K562 (cell line): ENCODE results near the gene FAM156A. TPM values are rescaled to one million over a fixed set of nuclear protein-coding genes. Genes with fewer than 3 reads are reported as not detected.

ENCODE experiments used
- ATAC-seq: fragments of 200-7000 bp; cut with Tn5 transposase; 3 replicates; pipeline ENCODE4 v1.9.1; 2020; ENCODE audit warnings: moderate library complexity
- BruUV-seq: library from RNA; stranded (reverse); fragments of 400-500 nt; replicated peaks from 2 replicates; lab custom pipeline; 2021; lab: Mats Ljungman, UMichigan
- CTCF ChIA-PET: fragments of 300-600 bp; formaldehyde crosslinking; extraction: SDS; loops from one replicate; lab custom pipeline; 2021; ENCODE audit warnings: low intra/inter-chr PET ratio; lab: Yijun Ruan, JAX
- POLR2A ChIA-PET: fragments of 300-600, 350-650 bp; sonication (Branson Sonifier 250); formaldehyde crosslinking; extraction: SDS; loops from one replicate; lab custom pipeline; 2021; ENCODE audit warnings: antibody characterized with exemption, inconsistent platforms; lab: Yijun Ruan, JAX
- DNase-seq, 4 experiments: peaks; one replicate each; pipeline versions ENCODE4 v3.0.0 to v3.0.0-alpha.2; 2011 to 2018; ENCODE audit warnings: low spot score in 3 of 4, mixed read lengths in 3 of 4; ENCODE audit errors: extremely low read depth in 1 of 4
- FAIRE-seq: peaks from 2 replicates; lab custom pipeline; 2011; peaks lifted over from hg19 to GRCh38; lab: Jason Lieb, UNC
- H2AFZ ChIP-seq: 2 replicates; pipeline ENCODE4 v1.6.0; 2011; ENCODE audit warnings: low read depth, low read length, control low read depth, inconsistent platforms
- H3K27ac ChIP-seq: fragments of 200-600 bp; 3 replicates; pipeline ENCODE4 v1.8.0; 2011; ENCODE audit warnings: low read depth, mild to moderate bottlenecking, control low read depth, inconsistent platforms, low read length, moderate library complexity, mixed read lengths; ENCODE audit errors: extremely low read depth
- H3K27me3 ChIP-seq, 2 experiments: fragments of 300-600 bp in 1 of 2; 2 replicates in 1 of 2; 3 replicates in 1 of 2; pipeline versions ENCODE4 v1.6.0 to v1.8.0; 2011; ENCODE audit warnings: inconsistent platforms in 2 of 2, low read length in 2 of 2, mild to moderate bottlenecking in 1 of 2, mixed read lengths in 1 of 2, moderate library complexity in 1 of 2; ENCODE audit not compliant: control insufficient read depth in 2 of 2, insufficient read depth in 2 of 2
- H3K36me3 ChIP-seq: fragments of 300-600 bp; 3 replicates; pipeline ENCODE4 v1.8.0; 2011; ENCODE audit warnings: mild to moderate bottlenecking, low read length, inconsistent platforms; ENCODE audit not compliant: control insufficient read depth, insufficient read depth
- H3K4me1 ChIP-seq, 2 experiments: fragments of 200-600 bp in 1 of 2; replicated peaks in 1 of 2; 2 replicates in 1 of 2; 3 replicates in 1 of 2; pipeline versions ENCODE4 v1.5.1 to v1.8.0; 2011; ENCODE audit warnings: inconsistent platforms in 2 of 2, low read length in 2 of 2, mild to moderate bottlenecking in 1 of 2, mixed read lengths in 1 of 2, moderate library complexity in 1 of 2; ENCODE audit not compliant: control insufficient read depth in 2 of 2, insufficient read depth in 2 of 2
- H3K4me2 ChIP-seq: 2 replicates; pipeline ENCODE4 v1.6.1; 2011; ENCODE audit warnings: low read length, control low read depth, inconsistent platforms, mixed read lengths; ENCODE audit not compliant: insufficient read depth
- H3K4me3 ChIP-seq: fragments of 200-600 bp; sonication (generic), shearing (Covaris generic); 2 replicates; pipeline ENCODE4 v1.5.1; 2016; ENCODE audit warnings: control low read depth, inconsistent platforms
- H3K79me2 ChIP-seq: fragments of 200-600 bp; 3 replicates; pipeline ENCODE4 v1.8.0; 2011; ENCODE audit warnings: low read length, inconsistent platforms; ENCODE audit not compliant: control insufficient read depth, insufficient read depth
- H3K9ac ChIP-seq, 2 experiments: 2 replicates each; pipeline versions ENCODE4 v1.6.0 to v1.6.1; 2011; ENCODE audit warnings: low read depth in 2 of 2, low read length in 2 of 2, control low read depth in 1 of 2, inconsistent platforms in 1 of 2, mild to moderate bottlenecking in 1 of 2, mixed read lengths in 1 of 2; ENCODE audit not compliant: insufficient read depth in 1 of 2
- H3K9me1 ChIP-seq: one replicate; pipeline ENCODE4 v1.6.0; 2011; ENCODE audit warnings: inconsistent platforms, mild to moderate bottlenecking, low read length, moderate library complexity; ENCODE audit not compliant: control insufficient read depth, insufficient read depth
- H3K9me3 ChIP-seq: replicated peaks from 2 replicates; pipeline ENCODE4 v1.5.1; 2011; ENCODE audit warnings: low read depth, low read length, inconsistent platforms; ENCODE audit not compliant: control insufficient read depth, insufficient read depth
- H4K20me1 ChIP-seq: replicated peaks from 2 replicates; pipeline ENCODE4 v1.6.1; 2011; ENCODE audit warnings: low read length, inconsistent platforms, mixed read lengths; ENCODE audit not compliant: control insufficient read depth, insufficient read depth
- HMGXB4 ChIP-seq: sonication (generic); formaldehyde crosslinking; IDR thresholded peaks from 2 replicates; pipeline ENCODE4 v1.8.1; 2023; ENCODE audit warnings: mild to moderate bottlenecking, missing genetic modification reagents
- HNRNPLL ChIP-seq: fragments of 200-400 bp; formaldehyde crosslinking; IDR thresholded peaks from 2 replicates; pipeline ENCODE4 v1.6.1; 2017; ENCODE audit warnings: low read length, low read depth, mild to moderate bottlenecking; ENCODE audit not compliant: poor library complexity, severe bottlenecking
- NBN ChIP-seq: fragments of 450-650 bp; IDR thresholded peaks from 2 replicates; pipeline ENCODE4 v1.6.1; 2016; ENCODE audit warnings: low read depth, mild to moderate bottlenecking
- NFE2 ChIP-seq: IDR thresholded peaks from 2 replicates; pipeline ENCODE4 v1.6.1; 2014; ENCODE audit warnings: antibody characterized with exemption, low read depth
- NFIC ChIP-seq: fragments of 450-650 bp; IDR thresholded peaks from 2 replicates; pipeline ENCODE4 v1.6.1; 2017; ENCODE audit warnings: mild to moderate bottlenecking, inconsistent platforms
- NUFIP1 ChIP-seq: fragments of 450-650 bp; IDR thresholded peaks from 2 replicates; pipeline ENCODE4 v1.6.1; 2018; ENCODE audit not compliant: partially characterized antibody
- SMARCA5 ChIP-seq: fragments of 450-650 bp; IDR thresholded peaks from 2 replicates; pipeline ENCODE4 v1.6.1; 2016
- SUPT5H ChIP-seq: fragments of 450-650 bp; IDR thresholded peaks from 2 replicates; pipeline ENCODE4 v1.6.1; 2016
- ZBTB26 ChIP-seq: fragments of 450-650 bp; formaldehyde crosslinking; IDR thresholded peaks from 2 replicates; pipeline ENCODE4 v1.4.0; 2022; ENCODE audit warnings: missing genetic modification characterization
- ZNF766 ChIP-seq: fragments of 200-800 bp; sonication (Bioruptor generic); conservative IDR thresholded peaks from 2 replicates; pipeline ENCODE4 v1.6.1; 2016; ENCODE audit warnings: missing genetic modification characterization, missing compliant biosample characterization
- WGBS: fragments of 100-300 bp; shearing (Covaris generic); methylation state at CpG from one replicate; pipeline ENCODE4 v1.1.6; 2016; ENCODE audit warnings: low coverage, mixed read lengths; ENCODE audit not compliant: insufficient coverage; ENCODE audit errors: missing lambda C conversion rate; 5-methylcytosine and 5-hydroxymethylcytosine counted together
- in situ Hi-C: fragments of 300-500 bp; cut with MboI; formaldehyde crosslinking; loops from 4 replicates; pipeline ENCODE4 v1.15.0; 2018; ENCODE audit warnings: inconsistent platforms, mixed read lengths
- intact Hi-C: fragments of 100-400 bp; cut with micrococcal nuclease; formaldehyde crosslinking; loops from 2 replicates; pipeline ENCODE4 v1.14.2; 2022
- polyA plus RNA-seq, 8 experiments: library from polyadenylated mRNA; depleted of rRNA in 4 of 8; stranded (reverse) in 5 of 8; unstranded in 3 of 8; fragments of >200 nt; fragmentation: Nextera tagmentation in 2 of 8; fragmentation: Illumina TruSeq in 1 of 8; extraction: Ambion mirVana in 2 of 8; extraction: Trizol in 1 of 8; gene quantifications; 2 replicates each; pipeline versions ENCODE4 v1.2.1 to v1.2.3, GENCODE V29; 2011 to 2014; ENCODE audit warnings: inconsistent platforms in 1 of 8, missing spikeins in 1 of 8
- total RNA-seq, 7 experiments: library from RNA; depleted of rRNA in 6 of 7; stranded (reverse); fragments of >200 nt in 6 of 7; fragmentation: Illumina TruSeq in 2 of 7; extraction: Trizol in 2 of 7; gene quantifications; 2 replicates each; pipeline versions ENCODE4 v1.2.1 to v1.2.3, GENCODE V29; 2011 to 2021; ENCODE audit warnings: low replicate concordance in 1 of 7
- TF ChIP-seq, protein P1 (sequence below), 2 experiments: fragments of 450-650 bp; conservative IDR thresholded peaks; 2 replicates each; pipeline ENCODE4 v1.6.1; 2017; ENCODE audit warnings: mild to moderate bottlenecking in 2 of 2, moderate library complexity in 2 of 2

FAM156A gene
- total and polyA plus RNA-seq, 9 of the 15 experiments (the other 6 are each of a cell fraction or from before 2014, with no cell fraction given), result 1.9 to 20.3 (median 8.6) TPM

DNA sequence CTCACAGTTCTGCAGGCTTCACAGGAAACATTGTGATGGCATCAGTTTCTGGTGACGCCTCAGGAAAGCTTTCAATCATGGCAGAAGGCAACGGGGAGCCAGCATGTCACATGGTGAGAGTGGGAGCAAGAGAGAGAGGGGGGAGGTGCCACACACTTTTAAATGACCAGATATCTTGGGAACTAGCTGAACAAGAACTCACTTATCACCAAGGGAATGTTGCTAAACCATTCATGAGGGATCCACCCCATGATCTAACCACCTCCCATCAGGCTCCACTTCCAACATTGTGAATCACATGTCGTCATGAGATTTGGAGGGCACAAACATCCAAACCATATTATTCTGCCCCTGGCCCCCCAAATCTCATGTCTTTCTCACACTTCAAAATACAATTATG lies 47.0 kb upstream of the FAM156A start:
- Histone ChIP-seq H3K36me3 (no peaks in the 10 kb centered on the region), H2AFZ (no peak overlapping the region), H3K27me3 (no peaks in the 10 kb centered on the region; a peak in 1 of 5 replicates), H3K9me1 (no peaks in the 10 kb centered on the region), H3K4me1 (no peaks in the 10 kb centered on the region), H3K9ac (no peak overlapping the region), H3K4me2 (no peak overlapping the region), H3K79me2 (no peaks in the 10 kb centered on the region), H3K9me3 (no peaks in the 10 kb centered on the region), H4K20me1 (no peaks in the 10 kb centered on the region), H3K27ac (no peak overlapping the region), H3K4me3 (no peak overlapping the region)
- ATAC-seq, result no peak
- intact Hi-C loops, result no loop called here
- no TSS peak for BruUV-seq
- FAIRE-seq, result no peak
- DNase-seq, result no peak
- in situ Hi-C loops, result no loop called here
- ChIA-PET POLR2A (no interaction called here), CTCF (no interaction called here)
- TF ChIP-seq ZNF766 (CRISPR knock-in tag) (peak; percentile 85), SMARCA5 (no peak), ZBTB26 (CRISPR knock-in tag) (no peak)
- 4% methylated on average over 3 of the region's 3 CpGs for WGBS

GRCh38 chrX:53004811-53005210 lies 46.5 kb upstream of the FAM156A start:
- Histone ChIP-seq H3K27me3 (no peaks in the 10 kb centered on the region; a peak in 1 of 5 replicates), H3K4me2 (no peak overlapping the region), H3K79me2 (no peaks in the 10 kb centered on the region), H2AFZ (no peak overlapping the region), H4K20me1 (no peaks in the 10 kb centered on the region)
- no peak for DNase-seq
- FAIRE-seq, result no peak
- TF ChIP-seq NUFIP1, result no peak
- no peak for TF ChIP-seq HNRNPLL
- no peak for TF ChIP-seq NBN
- TF ChIP-seq NFE2, result no peak
- 0 out of 2 replicates have a peak, but pooled peaks have one; percentile 30 for TF ChIP-seq NFIC
- TF ChIP-seq HMGXB4, result no peak
- no peak for TF ChIP-seq SUPT5H
- TF ChIP-seq, protein P1, sequence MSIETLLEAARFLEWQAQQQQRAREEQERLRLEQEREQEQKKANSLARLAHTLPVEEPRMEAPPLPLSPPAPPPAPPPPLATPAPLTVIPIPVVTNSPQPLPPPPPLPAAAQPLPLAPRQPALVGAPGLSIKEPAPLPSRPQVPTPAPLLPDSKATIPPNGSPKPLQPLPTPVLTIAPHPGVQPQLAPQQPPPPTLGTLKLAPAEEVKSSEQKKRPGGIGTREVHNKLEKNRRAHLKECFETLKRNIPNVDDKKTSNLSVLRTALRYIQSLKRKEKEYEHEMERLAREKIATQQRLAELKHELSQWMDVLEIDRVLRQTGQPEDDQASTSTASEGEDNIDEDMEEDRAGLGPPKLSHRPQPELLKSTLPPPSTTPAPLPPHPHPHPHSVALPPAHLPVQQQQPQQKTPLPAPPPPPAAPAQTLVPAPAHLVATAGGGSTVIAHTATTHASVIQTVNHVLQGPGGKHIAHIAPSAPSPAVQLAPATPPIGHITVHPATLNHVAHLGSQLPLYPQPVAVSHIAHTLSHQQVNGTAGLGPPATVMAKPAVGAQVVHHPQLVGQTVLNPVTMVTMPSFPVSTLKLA (conservative IDR thresholded peaks at IDR 0.05), result no peak
- TF ChIP-seq, all 486 proteins: peak for 1
- in situ Hi-C loops, result no loop called here
- Histone ChIP-seq H3K9ac (no peak overlapping the region), H3K9me3 (no peaks in the 10 kb centered on the region), H3K4me3 (no peak overlapping the region), H3K27ac (no peak overlapping the region), H3K9me1 (no peaks in the 10 kb centered on the region), H3K4me1 (no peaks in the 10 kb centered on the region), H3K36me3 (no peaks in the 10 kb centered on the region)
- ChIA-PET POLR2A (no interaction called here), CTCF (no interaction called here)
- BruUV-seq, result no TSS peak
- ATAC-seq, result no peak
- 0% methylated on average over 4 of the region's 4 CpGs for WGBS
- intact Hi-C loops, result no loop called here
